ENCODE data around the gene FHIT.

DNA sequence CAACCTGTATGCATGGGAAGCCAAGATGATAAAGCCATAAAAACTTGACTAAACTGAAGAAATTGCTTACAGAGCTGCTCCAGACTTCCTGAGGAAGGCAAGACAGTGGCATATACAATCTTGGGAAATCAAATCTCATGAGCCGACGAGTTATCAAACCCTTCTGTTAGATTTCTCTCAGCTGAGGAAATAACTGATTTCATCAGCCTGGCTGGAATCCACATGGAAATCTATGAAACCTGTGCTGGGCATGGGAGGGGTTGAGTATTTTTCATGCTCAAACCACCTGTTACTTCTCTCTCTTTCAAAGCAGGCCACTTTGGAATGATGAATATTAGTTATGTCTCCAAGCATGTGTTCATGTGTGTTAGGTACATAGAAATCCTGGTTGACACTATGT, 727.7 kb downstream of the FHIT start:
- TF ChIP-seq POLR2AphosphoS5 (IDR thresholded peaks at IDR 0.05; ENCODE audit: low read depth, low read length) = no peak
- no peak for TF ChIP-seq REST (IDR thresholded peaks at IDR 0.05; ENCODE audit: insufficient read depth in 1 of 2, low read depth in 2 of 2, low read length in 2 of 2)
- TF ChIP-seq SIN3A (IDR thresholded peaks at IDR 0.05; ENCODE audit: borderline replicate concordance, insufficient read depth, low read length) = no peak
- no peak for TF ChIP-seq TAF1 (IDR thresholded peaks at IDR 0.05; ENCODE audit: borderline replicate concordance, insufficient read depth, low read length)
- no peak for TF ChIP-seq FOXP2 (optimal IDR thresholded peaks at IDR 0.05; ENCODE audit: borderline replicate concordance, extremely low read depth, extremely low read length, insufficient read depth)
